Measurements from ENCODE around the gene GALE.
"Not testable (repeated sequence)": the region's sequence is repeated elsewhere in the genome, so short reads cannot be mapped to it uniquely, and the experiment has no call there.

GALE gene

DNA sequence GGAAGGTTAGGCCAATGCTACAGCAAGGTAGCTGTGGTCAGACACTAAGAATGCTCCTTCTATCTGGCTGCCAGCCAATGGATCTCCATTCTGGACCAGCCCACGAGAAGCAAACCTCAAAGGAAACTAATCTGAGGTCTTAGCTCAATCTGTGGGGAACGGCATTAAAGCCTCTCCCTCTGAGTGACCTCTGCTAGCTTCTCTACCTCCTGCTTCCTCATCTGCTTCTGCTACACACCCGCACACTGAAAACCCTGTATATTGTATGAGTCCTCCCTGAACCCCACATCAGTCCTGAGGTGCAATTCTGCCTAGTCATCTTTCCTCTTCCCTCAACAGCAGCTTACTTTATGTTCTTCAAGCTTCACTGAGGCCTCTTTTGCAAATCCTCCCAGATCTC is 6.9 kb upstream of the GALE start:
- no peak for DNase-seq

DNA sequence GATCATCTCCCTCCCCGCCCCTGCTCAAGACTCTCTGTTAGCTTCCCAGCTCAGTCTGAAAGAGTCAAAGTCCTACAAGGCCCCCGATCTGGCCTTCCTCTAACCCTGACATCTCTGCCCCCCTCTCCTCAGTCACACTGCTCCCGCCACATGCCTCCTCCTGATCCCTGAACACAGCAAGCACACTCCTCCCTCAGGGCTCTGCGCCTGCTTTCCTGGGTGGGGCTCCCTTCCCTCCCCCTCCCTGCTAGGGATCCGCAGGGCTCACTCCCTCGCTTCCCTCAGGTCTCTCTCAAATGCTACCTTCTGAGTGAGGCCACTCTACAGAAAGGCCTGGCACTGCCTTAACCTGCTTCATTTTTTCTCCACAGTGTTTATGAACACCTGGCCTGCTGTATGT is 5.7 kb upstream of the GALE start:
- no peak for DNase-seq

DNA sequence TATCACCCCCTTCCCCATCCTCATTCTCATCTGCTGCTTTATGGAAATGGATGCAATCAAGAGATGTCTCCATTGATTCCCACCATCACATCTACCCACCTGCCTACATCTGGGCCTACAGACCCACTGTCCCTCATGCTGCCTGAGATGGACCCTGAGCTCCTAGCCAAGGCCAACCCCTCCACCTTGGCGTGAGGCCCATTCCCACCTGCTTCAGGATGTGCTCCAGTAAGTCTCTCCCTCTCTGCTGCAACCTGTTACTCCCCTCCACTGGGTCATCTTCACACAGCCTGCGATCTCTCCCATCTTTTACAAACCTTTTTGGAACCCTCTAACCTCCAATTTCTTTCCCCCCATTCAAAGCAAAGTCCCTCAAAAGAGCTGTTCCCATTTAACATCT is 4.5 kb upstream of the GALE start:
- DNase-seq, result no peak

DNA sequence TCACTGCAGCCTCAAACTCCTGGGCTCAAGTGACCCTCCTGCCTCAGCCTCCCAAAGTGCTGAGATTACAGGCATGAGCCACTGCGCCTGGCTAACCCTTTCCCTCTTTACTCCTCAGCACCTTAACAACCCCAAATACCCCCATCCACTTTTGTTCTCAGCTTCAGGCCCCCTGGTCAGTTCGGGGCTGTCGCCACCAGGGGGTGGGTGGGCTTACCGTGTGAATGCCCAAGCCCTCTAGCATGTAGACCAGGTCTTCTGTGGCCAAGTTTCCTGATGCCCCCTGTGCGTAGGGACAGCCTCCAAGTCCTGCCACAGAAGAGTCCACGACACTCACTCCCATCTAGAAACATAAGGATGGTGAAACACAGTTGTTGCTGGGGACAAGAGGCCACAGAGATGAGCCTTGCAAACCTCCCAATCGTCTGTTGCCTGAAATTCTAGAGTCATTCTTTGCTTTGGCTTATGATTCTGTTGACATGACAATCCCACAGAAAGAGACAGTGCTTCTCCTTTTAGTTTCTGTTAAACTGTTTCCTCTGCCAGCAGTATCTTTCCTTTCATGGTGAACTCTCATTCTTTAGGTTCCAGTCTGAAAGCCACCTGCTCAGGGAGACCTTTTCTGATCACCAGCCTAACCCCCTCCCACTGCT is 3.8 kb upstream of the GALE start:
- DNase-seq, result no peak

DNA sequence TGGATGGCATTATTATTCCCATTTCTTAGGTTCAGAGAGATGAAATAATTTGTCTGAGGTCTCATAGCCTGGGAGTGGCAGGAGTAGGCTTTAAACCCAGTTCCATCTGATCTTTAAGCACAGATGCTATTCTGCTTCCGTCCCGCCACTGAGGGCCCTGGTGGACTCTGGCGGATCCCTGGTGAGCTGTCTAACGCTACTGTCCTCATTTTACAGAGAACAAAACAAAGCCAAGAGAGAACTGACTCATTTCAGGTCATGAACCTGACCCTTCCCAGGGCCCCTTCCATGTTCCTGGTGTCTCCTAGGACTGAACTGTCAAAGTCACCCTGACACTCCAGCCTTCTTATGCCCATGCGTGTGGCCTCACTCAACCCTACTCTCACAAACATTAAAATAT is 3.1 kb upstream of the GALE start:
- no peak for DNase-seq

- DNase-seq, result not testable (repeated sequence)
Observed at GRCh38 chr1:23802809-23803342, 2.3 kb upstream of the GALE start.

- no peak for DNase-seq
Observed at GRCh38 chr1:23801876-23802275, 1.3 kb upstream of the GALE start.

DNA sequence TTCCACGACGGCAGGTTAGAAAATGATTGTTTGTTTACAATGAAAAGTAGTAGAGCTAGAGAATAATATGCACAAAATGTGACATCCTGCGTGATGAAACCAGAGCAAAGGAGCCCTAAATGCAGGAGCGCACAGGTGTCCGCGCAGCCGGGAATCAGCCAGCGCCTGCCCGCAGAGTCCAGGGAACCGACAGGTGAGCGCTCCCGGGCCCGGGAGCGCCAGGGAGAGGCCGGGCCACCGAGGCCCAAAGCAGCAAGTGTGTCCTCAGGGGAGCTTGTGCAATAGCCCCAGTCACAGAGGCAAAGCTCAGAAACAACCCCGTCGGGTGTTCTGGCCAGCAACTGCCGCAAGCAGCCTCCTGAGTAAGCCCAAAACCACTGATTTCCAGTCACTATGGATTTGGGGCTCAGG is 789 bp upstream of the GALE start:
- DNase-seq, result no peak

DNA sequence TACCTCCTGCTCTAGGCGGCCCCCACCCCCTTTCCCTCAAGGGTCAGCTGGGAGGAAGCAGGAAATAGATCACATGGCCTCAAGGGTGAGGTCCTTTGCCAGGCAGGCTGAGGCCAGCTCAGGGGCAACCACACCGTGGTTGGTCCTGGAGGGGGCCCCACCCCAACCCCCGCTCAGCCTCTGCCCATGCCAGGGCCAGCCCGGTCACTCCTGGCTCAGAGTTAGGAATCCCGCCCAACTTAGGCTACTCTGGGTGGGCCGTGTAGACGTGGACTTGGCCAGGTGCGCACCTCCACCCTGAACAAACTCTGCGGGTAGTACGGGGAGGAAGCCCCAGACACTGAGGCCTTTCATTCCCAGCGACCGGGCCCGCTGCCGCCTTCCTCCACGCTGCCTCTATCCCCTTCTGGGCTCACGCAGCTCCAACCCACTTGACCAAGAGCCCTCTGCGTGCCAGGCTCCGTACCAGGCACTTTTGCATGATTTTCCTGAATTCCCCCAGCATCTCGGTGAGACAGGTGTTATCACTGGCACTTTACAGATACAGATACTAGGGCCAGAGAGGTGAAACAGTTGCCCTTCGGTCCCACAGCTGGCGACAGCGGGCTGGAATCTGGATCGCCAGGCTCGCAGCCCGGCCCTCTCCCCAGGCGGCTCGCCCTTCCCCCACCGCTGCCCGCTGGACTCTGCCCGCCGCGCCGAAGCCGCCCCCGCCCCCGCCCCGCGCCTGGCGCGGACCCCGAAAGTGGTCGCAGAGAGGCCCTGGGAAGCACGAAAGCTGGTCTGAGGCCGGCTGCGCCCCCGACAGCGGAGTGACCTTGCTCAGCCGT is 769 bp downstream of the GALE start:
- no peak for DNase-seq

DNA sequence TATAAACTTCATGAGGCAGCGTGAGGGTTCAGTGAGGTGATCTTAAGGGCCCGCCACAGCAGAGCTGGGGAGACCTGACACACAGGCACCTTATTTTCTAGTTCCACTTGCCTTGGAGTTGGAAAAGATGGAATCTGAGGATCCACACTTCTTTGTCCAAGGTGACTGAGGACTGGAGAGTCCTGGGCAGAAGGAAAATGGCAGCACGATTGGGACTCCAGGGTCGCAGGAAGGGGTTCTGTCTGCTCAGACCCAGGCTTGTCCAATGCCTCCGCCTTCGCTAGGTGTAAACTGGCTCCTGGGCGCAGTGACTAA is 1.3 kb downstream of the GALE start:
- no peak for DNase-seq

- DNase-seq, result no peak
Observed at GRCh38 chr1:23798662-23799142, 1.9 kb downstream of the GALE start.

- DNase-seq, result no peak
Observed at GRCh38 chr1:23797478-23798448, 2.8 kb downstream of the GALE start.

- DNase-seq, result no peak
Observed at GRCh38 chr1:23796466-23797271, 3.9 kb downstream of the GALE start.

GRCh38 chr1:23795676-23796465 is 4.7 kb downstream of the GALE start:
- DNase-seq, result no peak

DNA sequence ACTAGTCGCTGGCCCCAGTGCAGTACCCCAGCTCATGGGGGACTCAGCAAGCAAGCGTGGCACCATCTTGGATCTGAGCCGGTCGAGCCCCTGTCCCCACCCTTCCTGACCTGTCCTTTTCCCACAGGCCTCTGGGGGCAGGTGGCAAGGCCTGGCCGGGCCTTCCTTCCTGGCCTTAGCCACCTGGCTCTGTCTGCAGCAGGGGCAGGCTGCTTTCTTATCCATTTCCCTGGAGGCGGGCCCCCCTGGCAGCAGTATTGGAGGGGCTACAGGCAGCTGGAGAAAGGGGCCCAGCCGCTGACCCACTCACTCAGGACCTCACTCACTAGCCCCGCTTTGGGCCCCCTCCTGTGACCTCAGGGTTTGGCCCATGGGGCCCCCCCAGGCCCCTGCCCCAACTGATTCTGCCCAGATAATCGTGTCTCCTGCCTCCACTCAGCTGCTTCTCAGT is 5.8 kb downstream of the GALE start:
- DNase-seq, result not testable (repeated sequence)

DNA sequence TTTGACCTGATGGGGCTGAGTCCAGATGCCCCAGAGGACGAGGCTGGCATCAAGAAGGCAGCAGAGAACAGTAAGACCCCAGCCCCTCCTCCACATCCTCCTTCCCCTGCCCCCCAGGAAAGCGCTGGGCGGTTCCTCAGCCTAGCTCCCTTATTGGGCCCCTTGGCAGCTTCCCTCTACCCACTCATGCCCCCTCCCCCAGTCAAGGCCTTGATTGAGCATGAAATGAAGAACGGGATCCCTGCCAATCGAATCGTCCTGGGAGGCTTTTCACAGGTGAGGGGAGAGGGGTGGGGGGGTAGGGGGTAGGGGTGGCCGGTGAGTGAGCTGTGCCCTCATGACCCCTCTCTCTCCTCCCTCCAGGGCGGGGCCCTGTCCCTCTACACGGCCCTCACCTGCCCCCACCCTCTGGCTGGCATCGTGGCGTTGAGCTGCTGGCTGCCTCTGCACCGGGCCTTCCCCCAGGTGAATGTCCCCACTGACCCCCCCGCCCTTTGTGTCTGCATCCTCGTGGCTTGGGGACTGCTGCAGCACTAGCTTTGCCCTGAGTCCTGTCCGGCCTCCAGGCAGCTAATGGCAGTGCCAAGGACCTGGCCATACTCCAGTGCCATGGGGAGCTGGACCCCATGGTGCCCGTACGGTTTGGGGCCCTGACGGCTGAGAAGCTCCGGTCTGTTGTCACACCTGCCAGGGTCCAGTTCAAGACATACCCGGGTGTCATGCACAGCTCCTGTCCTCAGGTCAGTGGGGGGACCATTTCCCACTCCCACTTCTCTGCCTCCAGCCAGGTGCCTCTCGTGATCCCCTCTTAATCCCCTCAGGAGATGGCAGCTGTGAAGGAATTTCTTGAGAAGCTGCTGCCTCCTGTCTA is 6.5 kb downstream of the GALE start:
- no peak for DNase-seq

DNA sequence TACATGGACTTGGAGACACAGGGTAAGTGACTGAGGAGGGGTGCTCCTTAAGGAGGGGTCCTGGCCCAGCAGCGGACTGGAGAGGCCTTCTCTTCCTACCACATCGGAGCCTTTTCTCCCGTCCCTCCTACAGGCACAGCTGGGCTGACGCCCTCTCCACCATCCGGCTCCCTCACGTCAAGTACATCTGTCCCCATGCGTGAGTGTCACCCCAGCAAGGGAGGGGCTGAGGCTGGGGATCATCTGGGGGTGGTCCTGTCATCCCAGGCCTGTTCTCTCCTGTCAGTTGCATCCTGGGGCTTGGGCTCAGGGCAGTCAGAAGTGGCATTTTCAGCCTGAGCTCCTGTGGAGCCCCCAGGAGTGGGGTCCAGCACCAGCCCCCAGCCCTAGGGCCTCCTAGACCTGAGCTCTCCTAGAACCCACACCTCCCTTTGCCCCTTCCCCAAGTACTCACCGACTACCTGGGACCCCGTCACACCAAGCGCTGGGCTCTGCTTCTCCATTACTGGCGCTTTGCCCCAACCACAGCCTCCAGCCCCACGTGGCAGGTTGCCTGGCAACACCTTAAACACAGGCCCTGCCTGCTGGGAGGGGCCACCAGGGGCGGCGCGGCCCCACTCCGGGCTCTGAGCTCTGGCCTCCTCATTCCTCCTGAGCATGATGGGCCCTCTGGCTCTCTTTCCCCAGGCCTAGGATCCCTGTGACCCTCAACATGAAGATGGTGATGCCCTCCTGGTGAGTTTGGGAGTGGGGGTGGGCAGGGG is 7.4 kb downstream of the GALE start:
- DNase-seq, result peak; percentile 54

DNA sequence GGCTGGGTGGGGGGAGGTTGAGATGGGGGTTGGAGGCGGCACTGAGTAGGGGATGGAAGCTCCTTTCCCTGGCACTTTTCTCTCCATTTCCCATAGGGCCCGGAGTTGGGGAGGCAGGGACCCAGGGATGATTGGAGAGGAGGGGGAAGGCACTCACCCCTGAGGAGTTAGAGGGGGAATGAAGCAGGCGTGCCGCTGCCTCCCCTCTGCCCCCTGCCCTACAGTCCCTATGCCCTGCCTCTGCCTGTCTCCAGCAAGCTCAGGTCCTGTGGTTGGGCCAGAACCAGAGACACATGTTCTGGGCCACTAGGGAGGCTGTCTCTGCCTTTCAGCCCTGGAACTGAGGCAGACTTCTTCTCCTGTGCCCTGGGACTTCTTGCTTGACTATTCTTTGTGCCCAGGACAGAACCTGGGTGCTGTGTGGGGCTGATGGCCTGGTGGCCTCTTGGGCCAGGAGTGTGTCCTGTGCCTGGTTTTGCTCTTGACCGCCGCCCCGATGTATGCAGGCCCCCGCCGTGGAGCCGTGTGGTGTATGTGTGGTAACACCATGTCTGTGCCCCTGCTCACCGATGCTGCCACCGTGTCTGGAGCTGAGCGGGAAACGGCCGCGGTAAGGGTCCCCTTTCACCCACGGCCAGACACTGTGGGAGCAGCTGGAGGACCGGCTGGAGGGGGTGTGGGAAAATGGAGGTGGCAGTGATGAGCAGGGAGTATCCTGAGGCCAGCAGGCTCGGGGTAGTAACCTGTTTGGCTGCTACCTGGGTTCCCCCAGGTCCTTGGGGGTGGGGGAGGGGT is 8.2 kb downstream of the GALE start:
- no peak for DNase-seq

All from activated T-cell treated with anti-CD3 and anti-CD28 coated beads, Interleukin-2, amount 50 U/mL, for 1 hour (primary cell).